ENCODE data around the gene RNF144A.

- no peak for TF ChIP-seq USF1 (IDR thresholded peaks at IDR 0.05; ENCODE audit: borderline replicate concordance, extremely low read length, insufficient read depth, low read depth, low read length)
- no peak for TF ChIP-seq TCF3 (IDR thresholded peaks at IDR 0.05; ENCODE audit: borderline replicate concordance, insufficient read depth, low read depth, low read length)
- no peak for TF ChIP-seq RELA (IDR thresholded peaks at IDR 0.05; ENCODE audit: borderline replicate concordance, partially characterized antibody)
- no peak for TF ChIP-seq POLR2AphosphoS5 (IDR thresholded peaks at IDR 0.05; ENCODE audit: low read length)
Observed at GRCh38 chr2:6970551-6970950, 53.3 kb downstream of the RNF144A start.
